ENCODE measurements around the gene PTPRB.

The PTPRB gene

DNA sequence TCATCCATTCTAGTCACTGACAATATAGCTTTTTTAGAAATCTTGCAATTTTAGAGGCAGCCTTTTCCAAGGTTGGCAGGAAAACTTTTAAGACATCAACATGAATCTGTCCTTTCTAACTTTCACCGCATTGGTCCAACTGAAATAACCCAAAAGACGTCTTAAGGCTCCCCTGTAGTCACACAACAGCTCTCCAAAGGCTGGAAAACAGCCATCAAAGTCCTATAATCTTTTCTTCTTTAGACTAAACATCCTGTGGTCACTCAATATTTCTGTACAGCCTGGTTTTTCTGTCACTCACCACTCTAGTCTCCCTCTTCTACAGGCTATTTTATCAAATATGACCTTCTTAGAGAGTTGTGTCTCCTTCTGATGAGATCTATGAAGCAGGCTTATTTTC, 4.5 kb upstream of the PTPRB start:
- DNase-seq = no peak

DNA sequence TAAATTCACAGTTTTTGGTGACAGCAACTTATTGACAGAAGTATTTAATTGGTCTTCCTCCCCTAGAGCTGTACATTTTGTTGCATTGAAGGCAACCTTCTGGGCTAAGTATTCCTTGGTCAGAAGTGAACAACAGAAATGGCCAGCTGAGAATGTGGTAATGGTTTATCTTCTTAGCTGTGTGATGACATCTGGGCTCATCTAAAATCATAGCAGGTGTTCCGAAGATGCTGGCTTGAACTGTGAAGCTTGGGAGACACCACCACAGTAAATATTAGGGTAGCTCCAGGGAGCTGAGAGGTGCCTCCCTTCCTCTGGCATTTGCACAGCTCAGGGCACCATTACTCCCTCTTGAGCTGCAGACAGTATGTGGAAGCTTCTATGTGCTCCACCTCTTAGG, 3.7 kb upstream of the PTPRB start:
- no peak for DNase-seq

DNA sequence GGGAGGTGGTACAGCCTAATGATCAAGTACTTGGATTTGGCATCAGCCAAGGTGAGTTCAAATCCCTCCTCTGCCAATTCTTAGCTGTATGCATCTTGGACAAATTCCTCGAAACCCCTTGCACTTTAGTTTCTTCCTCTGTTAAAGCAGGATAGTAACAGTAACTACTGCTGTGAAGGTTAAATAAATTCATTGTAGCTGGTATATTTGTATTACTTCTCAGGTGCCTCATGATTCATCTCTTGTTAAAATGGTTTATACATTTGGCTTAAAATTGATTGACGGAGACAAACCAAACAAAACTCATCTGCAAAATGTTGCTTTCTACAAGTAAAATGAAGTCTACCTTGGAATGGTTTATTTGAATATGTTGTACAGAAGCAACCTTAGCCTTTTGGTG, 2.3 kb upstream of the PTPRB start:
- no peak for DNase-seq

DNA sequence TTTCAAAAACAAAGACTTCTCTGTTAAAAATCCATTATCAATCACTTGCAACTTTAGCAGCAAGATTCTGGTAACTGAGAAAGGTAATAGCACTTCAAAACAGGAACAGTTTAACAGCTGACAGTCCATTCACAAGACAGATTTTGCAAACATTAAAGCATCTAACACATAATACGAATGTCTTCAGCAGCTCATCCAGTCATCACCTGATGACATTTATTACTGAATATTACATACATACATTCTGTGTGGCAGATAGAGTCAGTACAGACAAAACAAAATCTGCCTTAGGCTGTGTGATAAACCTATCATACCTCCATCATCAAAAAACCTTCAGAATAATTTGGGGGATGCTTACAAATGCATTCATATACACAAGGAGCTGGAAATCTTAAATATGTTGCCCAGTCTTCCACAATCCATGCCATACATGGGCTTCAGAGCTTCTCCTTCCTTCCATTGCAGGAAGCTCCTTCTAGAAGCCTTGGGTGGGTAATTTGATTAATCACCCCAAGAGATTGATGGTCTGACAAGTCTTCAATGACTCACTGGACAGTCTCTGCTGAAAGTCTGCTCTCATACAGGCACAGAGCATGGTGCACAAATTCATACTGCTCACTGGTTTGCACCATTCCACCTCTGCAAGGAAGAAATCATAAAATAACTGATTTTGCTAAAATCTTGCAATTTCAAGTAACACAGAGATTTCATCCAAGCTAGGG, 1.6 kb upstream of the PTPRB start:
- DNase-seq = no peak

DNA sequence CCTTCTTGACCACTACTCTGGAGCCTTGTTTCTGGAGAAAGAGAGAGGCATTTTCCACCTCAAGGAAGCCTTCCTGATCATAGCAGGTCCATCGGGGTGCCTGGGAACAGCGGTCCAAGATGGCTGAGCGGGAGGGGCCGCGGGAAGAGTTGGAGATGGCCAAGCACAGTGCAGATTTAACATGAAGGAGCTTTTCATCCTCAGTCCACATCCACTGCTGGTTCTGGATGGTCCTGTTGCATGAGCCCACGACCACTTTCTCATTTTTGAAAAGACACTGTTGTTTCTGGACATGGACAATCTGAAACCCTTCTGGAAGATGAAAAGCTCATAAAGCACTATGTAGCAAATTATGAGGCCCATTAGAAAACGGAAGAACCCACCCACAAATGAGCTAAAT, 1.5 kb downstream of the PTPRB start:
- no peak for DNase-seq

DNA sequence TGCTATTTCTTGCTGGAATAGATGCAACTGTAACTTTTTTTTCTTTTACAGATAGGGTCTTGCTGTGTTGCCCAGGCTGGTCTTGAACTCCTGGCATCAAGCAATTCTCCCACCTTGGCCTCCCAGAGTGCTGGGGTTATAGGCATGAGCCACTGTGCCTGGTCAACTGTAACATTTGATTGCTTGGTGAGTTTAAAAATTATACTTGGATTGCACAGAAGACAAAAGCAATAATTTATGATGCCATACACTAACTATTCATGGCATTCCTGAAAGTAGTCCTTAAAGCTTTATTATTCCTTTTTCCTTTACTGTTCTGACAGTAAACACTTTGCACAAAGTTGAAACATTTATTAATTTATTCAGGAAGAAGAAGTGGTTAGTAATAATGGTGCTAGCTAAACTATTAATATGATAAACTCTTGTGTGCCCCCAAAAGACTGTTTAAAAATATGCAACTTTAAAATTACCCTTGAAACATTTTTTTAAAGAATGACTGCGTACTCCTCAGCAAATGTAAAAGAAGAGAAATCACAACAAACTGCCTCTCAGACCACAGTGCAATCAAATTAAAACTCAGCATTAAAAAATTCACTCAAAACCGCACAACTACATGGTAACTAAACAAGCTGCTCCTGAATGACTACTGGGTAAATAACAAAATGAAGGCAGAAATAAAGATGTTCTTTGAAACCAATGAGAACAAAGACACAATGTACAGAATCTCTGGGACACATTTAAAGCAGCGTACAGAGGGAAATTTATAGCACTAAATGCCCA, 8.3 kb downstream of the PTPRB start:
- no peak for DNase-seq

DNA sequence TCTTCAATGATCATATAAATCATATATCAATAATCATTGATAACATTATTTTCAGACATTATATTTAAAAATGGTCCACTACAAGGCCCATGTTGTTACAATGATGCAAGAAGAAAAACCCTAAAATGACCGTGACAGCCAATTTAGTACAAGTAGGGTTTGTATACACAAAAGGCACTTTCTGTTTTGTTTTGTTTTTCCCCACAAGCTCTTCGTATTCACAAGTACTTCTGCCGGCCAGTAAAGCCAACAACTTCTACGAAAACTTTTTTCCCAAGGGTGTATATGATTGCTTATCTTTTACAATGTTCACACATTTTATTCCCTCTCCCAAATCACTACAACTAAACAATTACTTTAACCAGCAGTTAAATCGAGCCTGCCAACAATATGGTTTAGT, 9.6 kb downstream of the PTPRB start:
- DNase-seq = no peak

DNA sequence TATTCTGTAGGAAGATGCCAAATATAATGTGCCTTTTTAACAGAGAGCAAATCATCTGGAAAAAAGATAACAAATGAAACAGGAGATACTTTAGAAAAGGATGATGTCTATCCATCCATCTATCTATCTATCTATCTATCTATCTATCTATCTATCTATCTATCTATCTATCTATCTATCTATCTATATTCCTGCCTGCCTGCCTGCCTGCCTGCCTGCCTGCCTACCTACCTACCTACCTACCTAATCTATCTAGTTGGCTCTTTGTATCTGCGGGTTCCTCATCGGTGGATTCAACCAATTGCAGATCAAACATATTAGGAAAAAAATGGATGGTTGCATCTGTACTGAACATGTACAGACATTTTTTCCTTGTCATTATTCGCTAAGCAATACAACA, 11.0 kb downstream of the PTPRB start:
- no peak for DNase-seq

DNA sequence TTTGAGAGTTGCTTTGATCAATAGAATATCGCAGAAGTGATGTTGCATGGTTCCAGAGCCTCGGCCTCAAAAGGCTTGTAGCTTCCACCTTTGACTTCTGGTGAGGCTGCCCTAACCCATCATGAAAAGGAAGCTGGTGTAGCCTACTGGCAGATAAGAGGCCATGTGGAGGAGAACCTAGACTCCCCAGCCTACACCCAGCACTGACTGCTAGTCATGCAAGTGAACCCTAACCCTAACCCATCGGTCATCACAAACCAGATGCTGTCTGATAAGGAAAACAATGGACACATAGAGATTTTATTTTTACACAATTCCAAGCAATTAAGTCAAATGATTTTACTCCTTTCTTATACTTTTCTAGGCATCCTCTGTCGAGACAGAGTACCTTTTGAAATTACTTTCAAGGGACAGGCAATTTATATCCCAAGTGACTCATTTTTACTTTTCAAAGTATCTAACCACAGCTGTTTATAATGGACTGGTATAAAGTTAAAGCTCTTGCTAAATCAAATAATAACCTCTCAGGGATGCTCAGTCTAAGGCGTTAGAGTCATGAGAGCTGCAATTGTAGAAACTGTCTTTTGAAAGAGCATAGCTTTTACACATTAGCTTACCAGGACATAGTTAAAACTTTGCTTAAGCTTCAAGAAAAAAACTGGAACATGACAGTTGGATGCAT, 17.6 kb downstream of the PTPRB start:
- no peak for DNase-seq

DNA sequence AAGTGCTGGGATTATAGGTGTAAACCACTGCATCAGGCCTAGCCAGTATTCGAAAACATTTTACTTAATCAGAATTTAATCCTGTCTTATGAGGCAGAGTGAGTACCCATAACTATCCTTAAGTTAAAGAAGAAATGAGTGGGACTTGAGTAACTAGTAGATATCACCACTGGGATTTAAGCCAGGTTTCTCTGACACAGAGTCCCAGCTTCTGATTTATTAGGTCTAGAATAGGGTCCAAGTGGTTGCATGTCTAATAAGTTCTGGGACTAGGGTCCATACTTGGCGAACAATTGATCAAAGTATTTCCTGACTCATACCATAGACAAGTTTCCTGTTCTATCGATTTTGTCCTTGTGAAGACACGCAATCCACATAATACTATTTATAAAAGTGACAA, 18.9 kb downstream of the PTPRB start:
- no peak for DNase-seq

DNA sequence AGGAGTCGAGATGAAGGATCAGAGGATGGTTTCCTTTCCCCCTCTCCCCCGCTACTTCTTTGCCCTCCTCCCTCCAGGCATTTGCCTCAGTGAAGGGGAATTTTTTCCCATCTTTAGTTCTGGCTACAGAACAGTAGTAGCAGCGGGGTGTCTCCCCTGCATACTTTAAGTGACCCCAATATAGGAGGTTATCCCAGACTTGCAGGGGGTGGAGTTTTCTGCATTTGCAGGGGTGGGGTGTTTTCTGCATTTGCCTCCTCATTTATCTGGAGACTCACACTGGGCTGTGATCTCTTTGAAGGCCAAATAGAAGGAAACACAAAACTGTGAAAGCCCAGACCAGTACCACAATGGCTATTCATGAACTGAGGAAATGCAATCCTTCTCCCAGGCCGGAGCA, 19.8 kb downstream of the PTPRB start:
- no peak for DNase-seq

DNA sequence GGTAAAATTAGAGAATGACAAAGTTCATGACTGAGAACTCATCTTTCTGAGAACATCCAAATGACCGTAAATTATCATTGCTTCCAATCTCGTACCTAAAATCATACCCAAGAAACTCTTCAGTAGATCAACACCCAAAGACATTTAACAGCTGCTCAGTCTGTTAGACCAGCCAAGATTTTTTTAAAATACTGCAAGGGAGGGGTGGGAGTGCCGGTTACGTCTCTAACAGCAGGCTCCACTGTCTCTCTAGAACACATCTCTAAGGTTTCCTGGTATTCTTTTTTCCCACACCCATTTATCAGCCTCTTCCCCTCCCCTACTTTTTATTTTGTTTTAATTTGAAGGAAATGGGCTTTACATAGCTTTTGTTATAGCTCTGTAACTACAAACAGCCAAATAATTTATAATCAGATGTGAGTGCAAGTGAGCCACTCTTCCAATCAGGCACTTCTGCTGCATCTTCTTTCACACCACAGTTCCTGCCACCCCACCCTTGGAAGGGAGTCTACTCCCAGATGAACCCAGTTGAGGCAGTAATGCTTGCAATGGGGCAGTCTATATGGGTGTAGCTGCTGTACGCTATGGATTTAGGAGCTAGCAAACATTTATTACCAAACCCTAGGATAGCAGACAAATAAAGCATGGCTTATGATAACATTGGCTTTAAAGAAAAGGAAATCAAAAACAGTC, 21.9 kb downstream of the PTPRB start:
- DNase-seq = no peak

DNA sequence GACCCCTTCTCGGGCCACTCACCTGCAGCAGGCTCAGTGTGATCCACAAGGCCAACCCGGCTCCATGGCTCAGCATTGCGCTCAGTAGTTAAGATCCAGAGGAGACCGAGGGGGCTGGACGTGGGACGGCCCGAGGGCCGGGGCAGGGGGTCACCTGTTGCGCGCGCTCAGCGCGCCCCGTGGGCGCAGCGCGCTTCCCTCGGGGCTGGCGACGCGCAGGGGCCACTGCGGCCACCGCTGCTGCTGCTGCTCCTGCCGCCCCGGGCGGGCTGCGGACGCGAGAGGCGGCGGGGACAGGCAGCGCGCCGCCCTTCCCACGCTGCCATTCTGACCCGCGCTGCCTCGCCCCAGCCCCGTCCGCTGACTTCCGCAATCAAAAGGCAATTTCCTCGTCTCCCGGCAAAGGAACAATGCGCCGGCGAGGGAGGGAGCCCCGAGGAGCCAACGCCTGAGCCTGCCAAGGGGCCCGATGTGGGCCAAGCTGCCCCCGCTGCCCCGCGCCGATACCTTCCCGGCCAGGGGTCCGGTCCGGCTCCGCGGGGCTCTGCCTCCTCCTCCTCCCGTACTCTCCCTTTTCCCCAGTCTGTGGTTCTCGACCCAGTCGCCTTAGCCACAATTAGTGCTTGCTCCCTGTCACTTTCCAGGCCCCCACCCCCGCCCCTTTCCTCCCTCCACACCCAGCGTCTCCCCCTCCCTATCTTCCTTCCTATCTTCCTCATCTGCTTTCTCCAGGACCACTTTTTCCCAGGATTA, 27.3 kb downstream of the PTPRB start:
- DNase-seq = no peak

DNA sequence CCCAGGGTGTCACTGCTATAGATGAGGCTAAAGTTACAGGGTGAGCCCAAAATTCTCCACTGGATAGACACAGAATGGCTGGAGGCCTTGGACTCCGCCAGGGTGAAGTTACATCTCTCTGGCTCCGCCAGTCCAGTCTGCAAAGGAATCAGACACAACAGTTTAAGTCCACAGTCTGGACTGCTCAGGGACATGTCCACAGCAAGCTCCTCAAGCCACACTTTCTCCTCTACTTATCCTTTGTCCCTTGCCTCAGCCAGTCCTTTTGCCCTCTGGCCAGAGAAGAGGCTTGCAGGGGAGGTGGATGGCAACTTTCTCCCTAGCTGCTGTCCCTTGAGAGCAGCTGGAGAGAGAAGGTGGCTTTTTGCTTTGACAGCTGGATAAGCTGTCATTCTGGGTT, 28.0 kb downstream of the PTPRB start:
- no peak for DNase-seq

DNA sequence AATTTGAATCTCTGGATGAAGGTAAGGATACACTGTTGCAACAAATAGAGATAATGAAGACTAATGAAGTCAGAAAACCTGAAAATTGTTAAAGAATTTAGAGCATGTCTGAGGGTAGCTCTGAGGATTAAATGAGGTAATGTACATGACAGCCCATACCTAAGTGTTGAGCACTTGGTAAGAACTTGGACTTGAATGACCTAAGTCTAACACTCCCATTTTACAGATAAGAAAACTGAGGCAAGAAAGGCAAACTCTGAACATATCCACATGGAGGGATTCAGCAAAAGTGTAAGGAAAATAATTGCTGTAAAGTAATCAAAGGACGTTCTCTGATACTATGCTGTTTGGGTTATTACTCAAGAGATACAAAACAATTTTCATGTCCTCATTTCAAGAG, 29.0 kb downstream of the PTPRB start:
- DNase-seq = no peak

DNA sequence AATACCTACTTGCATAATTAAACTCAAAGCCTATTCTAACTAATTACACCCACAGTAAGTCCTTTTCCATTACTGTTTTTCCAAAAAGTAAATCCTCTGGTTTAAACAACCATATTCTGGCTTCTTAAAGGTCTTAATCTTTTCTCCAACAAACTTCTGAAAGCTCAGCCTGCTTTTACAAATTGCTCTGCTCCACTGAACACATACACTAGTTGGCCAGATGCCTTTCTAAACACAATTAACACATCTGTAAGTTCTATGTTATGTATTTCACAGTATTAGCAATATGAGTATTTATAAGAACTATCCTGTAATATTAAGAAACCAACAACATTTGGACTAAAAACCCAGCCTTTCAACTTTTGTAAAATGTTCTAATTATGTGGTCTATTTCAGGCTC, 30.1 kb downstream of the PTPRB start:
- no peak for DNase-seq

DNA sequence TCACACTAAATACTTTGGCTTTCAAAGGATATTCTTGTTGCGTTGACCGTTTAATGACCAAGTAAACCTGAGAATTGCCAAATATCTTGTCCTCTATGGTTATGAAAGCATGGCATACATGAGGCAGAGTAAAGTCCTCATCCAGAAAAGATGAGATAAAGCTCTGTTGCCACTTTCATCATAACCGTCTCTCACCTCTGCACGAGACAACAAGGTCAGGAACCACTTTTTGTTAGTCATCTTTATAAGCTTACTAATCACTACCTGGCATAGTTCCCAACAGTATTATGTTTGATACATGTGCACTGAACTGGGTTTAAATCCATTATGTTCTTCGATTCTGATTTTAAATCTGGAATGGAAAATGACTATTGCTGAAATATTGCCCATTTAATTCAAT, 31.3 kb downstream of the PTPRB start:
- no peak for DNase-seq

DNA sequence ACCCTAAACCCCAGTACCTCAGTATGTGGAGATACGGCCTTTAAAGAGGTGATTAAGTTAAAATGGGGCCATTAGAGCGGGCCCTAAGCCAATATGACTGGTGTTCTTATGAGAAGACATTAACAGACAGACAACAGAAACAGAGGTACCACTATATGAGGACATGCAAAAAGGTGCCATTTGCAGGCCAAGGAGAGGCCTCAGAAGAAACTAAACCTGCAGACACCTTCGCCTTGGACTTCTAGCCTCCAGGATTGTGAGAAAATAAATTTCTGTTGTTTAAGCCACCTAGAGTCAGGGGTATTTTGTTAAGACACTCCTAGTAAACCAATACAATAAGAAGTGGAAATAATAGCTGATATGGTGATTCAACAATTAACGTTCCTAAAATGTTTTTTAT, 32.6 kb downstream of the PTPRB start:
- DNase-seq = no peak

DNA sequence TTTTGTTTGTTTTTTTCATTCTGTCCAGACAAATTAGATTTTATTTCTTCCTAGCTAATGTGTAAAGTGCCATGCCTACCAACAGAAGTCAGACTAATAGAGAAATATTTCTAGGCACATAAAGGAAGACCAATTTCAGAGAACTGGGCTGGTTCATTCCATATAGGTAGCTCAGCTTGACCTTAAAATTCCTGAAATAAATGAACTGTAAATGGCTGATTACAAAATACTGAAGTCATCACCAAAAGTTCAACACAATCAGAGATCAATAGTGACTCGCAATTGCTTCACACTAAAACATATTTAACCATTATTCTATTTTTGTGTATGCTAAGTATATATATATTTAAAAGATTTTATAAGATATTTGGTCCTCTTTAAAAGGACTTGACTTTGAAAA, 34.2 kb downstream of the PTPRB start:
- no peak for DNase-seq

DNA sequence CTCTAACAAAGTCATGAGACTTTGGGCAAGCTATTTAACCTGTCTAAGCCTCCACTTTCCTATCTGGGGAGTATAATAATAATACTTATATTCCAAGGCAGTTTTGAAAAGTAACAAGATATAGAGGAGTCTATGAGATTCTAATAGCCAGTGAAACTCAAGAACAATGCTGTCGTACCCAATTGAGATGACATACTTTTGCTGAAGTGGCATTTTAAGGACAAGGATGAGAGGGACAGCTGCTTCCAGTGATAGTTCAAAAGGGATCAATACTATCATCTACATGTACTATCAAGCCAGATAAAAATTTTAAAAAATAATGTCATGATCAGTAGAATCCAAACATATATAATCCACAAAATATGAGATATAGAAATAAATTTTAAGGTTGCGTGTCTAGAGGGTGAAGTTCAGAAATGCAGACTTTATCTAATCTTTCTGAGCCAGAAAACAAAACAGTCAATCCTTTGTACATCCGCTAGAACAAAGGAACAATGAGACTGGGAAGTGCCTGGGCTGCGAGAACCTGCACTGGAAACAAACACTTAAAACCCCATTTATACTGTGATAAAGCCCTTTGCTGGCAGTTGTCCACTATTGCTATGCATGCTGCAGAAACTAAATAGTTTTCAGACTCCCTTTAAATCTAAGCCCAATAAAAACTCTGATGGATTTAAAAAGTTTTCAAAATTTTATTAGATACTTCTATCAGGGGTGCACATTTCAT, 38.6 kb downstream of the PTPRB start:
- no peak for DNase-seq

DNA sequence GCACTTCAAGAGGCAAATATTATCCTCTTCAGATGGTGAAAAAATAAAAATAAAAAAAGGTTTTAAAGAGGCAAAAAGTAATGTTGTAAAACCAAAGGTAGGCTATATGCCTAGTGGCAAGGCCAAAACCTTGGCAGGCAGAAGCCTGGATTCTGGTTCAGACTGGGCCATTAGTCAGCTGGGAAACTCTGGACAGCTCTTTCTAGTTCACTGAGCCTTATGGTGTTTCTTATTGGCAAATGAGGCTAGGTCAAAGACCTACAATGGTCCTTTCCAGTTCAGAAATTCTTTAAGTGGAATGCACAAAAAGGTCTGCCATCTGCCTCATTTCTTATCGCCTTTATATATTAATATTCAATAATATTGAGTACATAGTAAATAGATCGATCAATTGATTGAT, 44.6 kb downstream of the PTPRB start:
- no peak for DNase-seq

DNA sequence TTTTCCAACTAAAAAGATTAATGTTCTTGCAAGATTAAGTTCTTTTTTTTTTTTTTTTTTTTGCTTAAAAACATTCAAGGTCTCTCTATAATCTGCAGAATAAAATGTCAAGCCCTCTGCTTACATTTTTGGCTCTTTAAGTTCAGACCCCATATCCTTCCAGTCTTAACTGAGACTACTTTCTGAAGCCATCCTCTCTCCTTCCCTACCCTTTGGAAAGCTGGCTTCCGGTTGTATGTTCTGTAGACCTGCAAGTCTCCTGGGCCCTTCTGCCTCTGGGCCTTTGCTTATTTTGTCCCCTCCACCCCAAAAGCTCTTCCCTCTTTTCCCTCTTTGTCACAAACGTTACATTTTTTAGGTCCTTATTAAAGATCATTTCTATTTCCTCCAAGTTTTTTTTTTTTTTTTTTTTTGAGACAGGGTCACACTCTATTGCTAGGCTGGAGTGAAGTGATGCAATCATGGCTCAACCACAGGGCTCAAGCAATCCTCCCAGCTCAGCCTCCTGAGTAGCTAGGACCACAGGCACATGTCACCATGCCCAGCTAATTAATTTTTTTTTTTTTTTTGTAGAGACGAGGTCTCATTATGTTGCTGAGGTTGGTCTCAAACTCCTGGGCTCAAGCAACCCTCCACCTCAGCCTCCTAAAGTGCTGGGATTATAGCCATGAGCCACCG, 46.5 kb downstream of the PTPRB start:
- DNase-seq = no peak

Measured in activated naive CD4-positive, alpha-beta T cell treated with Interleukin-2 at 50 U/mL for 16 hours (primary cell).